GM19468 (cell line): Measurements from ENCODE around the gene PIGN.
"Not testable (repeated sequence)": the region's sequence is repeated elsewhere in the genome, so short reads cannot be mapped to it uniquely, and the experiment has no call there.

ENCODE experiments used
- ATAC-seq: cut with Tn5 transposase; IDR thresholded peaks from one replicate; pipeline ENCODE4 v1.9.1; 2021; ENCODE audit warnings: mild to moderate bottlenecking, moderate library complexity, moderate number of reproducible peaks; ENCODE audit not compliant: unreplicated experiment; ENCODE audit errors: extremely low read depth

Gene PIGN

GRCh38 chr18:62183578-62184195 is 3.2 kb downstream of the PIGN start:
- ATAC-seq = no peak

GRCh38 chr18:62182220-62182619 is 4.6 kb downstream of the PIGN start:
- no peak for ATAC-seq

DNA sequence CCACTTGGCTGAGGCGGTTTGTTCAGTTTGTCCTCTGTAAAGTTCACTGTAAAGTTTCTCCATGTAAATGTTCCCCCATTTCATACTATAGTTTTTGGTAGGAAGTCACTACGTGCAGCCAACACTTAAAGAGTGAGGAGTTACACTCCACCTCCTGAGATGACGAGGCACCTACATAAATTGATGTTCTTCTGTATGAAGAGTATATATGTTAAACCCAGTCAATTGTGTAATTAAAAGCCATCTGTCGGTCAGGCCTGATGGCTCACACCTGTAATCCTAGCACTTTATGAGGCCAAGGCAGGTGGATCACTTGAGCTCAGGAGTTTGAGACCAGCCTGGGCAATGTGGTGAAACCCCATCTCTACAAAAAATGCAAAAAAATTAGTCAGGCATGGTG is 7.6 kb downstream of the PIGN start:
- no peak for ATAC-seq

DNA sequence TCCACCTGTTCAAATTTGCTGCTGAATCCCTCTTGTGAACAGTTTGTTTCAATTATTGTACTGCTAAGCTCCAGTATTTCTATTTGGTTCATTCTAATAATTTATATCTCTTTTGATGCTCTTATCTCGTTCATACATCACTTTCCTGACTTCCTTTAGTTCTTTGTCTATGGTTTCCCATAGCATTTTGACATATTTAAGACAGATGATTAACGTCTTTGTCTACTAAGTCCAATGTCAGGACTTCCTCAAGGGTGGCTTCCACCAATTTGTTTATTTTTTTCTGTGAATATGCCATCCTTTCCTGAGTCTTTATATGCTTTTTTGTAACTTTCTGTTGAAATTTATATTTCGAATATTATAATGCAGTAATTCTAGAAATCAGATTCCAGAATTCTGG is 9.6 kb downstream of the PIGN start:
- no peak for ATAC-seq

GRCh38 chr18:62175521-62175920 is 11.3 kb downstream of the PIGN start:
- no peak for ATAC-seq

DNA sequence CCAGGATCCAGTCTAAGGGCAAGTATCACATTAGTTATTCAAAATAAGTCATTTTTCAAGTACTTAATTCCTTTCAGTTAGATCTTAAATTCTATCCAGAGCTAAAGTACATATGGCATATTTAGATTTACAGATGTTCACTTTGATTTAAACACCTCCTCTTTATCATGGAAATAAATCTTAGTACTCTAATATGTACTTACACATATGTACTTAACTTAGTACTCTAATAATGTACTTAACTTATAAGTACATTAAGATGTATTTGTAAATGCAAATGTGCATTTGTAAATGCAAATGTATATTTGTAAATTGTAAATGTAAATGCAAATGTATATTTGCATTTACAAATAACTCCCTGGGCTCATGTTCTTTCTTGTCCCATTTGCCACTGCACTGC is 14.6 kb downstream of the PIGN start:
- no peak for ATAC-seq

DNA sequence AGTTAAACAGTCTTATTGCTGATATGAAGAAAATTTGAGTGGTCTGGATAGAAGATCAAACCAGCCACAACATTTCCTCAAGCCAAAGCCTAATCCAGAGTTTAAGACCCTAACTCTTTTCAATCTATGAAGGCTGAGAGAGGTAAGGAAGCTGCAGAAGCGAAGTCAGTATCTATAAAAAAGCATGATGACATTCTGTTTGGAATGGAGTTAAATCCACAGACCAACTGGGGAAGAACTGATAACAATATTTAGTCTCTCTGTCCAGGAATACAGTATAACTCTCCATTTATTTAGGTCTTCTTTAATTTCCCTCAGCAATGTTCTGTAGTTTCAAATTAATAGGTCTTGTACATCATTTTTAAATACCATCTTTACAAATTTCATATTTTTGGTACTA is 16.0 kb downstream of the PIGN start:
- ATAC-seq = no peak

DNA sequence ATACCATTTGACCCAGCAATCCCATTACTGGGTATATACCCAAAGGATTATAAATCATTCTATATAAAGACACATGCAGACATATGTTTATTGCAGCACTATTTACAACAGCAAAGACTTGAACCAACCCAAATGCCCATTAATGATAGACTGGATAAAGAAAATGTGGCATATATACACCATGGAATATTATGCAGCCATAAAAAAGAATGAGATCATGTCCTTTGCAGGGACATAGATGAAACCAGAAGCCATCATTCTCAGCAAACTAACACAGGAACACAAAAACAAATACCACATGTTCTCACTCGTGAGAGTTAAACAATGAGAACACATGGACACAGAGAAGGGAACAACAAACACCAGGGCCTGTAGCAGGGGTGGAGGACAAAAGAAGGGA is 20.3 kb downstream of the PIGN start:
- ATAC-seq = not testable (repeated sequence)

- no peak for ATAC-seq
Observed at GRCh38 chr18:62165583-62165982, 21.3 kb downstream of the PIGN start.

DNA sequence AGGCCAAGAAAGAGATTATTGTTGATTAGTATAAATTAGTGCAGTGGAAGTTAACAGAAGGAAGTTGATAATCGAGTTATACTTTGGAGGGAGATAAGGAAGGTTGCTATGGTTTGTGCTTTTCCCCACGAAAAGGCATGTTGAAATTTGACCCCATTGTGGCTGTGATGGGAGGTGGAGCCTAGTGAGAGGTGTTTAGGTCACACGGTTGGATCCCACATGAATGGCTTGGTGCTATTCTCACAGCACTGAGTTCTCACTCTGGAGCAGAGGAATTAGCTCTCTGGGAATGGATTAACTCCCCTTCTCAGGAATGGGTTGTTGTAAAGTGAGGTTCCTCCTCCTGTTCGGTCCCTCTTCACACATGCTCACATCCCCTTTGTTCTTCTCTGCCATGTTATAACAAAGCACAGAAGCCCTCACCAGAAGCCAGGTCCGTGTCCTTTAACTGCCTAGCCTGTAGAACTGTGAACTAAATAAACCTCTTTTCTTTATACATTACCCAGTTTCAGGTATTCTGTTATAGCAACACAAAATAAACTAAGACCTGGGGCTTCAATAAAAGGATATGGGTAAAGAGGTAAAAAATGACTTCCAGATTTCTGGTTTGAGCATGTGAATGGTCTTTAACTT is 21.9 kb downstream of the PIGN start:
- no peak for ATAC-seq

- ATAC-seq = no peak
Observed at GRCh38 chr18:62164310-62164709, 22.5 kb downstream of the PIGN start.

GRCh38 chr18:62157843-62158242 is 29.0 kb downstream of the PIGN start:
- no peak for ATAC-seq

DNA sequence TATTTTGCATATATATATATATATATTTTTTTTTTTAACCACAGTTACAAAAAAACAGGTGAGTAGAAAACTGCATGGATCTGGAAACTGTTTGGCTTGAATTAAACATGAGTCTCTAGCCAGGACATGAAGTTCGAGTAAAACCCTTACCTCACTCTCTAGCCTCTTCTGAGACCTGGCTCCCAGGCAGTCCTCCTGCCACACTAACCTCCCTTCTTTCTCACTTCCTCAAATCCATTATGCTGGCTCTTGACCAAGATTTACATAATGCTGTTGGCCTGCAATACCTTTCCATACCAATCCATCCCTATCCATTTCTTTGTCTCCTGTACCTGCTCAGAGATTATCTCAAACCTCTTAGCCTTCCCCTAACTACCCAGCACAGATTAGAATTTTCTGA is 34.0 kb downstream of the PIGN start:
- ATAC-seq = no peak

DNA sequence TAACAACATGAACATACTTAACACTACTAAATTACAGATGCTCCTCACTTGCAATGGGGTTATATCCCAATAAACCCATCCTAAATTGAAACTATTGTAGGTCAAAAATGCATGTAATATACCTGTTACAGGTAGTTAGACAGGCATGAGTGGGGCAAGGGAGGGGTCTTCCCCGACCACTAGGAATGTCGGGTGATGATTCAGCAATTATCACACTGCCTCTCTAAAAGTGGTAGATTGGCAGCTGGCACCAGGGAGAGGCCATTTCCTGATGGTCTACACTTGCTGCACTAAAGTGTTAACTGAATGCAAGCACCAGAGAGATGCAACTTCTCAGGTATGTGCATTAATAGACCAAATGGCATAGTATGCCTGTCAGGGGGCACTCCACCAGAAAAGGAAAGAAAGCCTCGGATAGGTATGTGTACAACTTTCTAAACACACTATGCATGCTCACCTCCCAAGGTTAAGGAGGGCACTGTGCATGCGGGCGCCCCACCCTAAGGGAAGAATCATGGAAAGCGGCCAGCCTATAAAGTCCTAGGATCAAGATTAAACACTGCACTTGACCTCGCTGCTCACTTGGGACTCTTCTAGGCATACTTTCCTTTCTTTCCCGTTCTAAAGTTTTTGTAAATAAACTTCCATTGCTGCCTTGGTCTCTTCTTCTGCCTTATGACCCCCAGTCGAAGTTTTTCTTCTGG is 35.6 kb downstream of the PIGN start:
- no peak for ATAC-seq

- no peak for ATAC-seq
Observed at GRCh38 chr18:62144338-62144737, 42.5 kb downstream of the PIGN start.

DNA sequence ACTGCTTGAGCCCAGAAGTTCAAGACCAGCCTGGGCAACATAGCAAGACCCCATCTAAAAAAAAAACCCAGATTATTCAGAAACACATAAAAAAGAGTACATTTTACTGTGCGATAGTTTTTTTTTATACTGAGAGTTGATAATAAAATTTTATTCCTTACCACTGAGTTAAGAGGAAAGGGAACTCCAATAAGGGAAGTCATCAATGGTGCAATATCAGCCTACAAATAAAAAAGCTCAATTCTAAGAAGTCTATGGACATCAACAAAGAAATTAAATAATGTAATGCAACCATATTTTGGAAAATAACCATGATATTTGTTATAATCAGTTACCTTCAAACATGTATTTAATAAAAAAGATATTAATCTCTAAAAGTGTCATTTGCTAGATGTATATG is 46.6 kb downstream of the PIGN start:
- no peak for ATAC-seq

DNA sequence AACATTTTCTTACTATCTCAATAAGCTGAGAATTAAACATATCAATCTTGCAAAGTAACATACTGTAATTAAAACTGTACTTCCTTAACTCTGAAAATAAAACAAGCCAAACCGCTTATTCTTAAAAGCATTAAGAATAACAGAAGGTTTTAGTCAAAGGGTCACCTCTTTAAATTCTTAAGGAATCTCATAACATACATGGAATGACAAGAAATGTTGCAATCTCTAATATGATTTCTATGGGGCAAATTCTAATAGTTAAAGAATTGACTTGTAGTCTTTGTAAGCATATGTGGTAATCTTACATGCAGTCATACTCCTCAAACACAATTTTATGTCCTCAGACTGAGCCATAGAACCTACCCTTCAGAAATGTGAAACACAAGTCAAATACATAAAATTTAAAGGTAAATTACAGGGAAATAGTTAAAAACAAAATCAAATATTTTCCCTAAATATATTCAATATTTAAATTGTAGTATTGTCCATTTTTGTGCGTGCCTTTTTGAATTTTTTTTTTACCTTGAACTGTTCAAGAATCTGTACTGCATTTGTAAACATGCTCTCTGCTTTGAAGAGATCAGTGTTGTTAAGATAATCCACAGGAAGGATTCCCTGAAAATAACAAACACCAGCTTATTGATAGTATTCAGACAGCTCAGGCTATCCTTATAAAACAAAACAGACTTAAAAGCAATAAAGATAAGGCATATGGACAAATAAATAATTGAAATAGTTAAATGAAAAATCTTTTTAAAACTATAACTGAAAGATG is 48.2 kb downstream of the PIGN start:
- no peak for ATAC-seq

DNA sequence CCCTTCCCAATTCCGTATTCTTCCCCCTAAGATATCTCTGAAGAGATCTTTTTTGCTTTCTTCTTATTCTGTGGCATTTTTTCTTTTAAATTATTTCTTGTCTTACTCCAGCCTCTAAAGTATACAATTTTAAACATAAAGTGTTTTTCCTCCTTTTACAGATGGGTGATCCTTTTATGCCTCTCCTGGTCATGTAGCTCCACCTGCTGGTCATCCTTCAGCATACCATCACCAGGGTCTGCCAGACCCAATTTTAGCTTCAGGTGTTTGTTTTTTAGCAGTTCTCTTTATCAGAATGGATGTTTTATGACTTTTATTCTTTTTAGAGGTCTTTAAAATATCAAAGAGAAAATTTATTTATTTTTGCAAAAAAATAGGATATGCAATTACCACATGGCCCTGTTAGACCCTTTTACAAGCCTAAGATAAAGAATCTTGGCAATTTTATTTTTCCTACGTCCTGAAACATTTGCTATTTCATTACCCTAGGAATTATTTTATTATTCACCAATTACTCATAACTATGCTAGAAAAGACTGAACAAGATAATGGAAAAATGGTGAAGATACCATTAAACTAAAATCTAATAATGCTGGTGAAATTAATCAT is 55.5 kb downstream of the PIGN start:
- peak; percentile 70 for ATAC-seq

GRCh38 chr18:62128157-62128556 is 58.7 kb downstream of the PIGN start:
- ATAC-seq = no peak

GRCh38 chr18:62126737-62127136 is 60.1 kb downstream of the PIGN start:
- ATAC-seq = no peak

DNA sequence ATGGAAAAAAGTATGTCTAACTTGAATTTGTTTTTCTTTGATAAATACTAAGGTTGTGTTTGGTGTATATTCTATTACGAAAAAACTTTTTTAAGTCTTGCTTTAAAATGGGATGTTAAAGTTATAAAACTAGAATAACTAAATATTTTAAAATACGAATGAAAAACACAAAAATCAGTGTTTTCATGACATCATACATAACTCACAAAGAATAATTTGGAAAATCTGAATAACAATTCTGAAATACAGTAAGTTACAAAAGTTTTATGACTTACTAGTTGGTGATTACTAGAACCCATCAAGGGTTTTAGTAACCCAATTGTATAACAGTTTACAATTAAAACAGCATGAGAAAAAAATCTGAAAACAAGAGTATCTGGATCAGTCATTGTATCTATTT is 61.2 kb downstream of the PIGN start:
- no peak for ATAC-seq
